Prostate gland (tissue), 2 donors: Measurements from ENCODE around the gene HUNK. TPM values are rescaled to one million over a fixed set of nuclear protein-coding genes. Genes with fewer than 3 reads are reported as not detected.

Experiments
- DNase-seq: peaks from one replicate; pipeline ENCODE4 v3.0.0-alpha.2; 2019; ENCODE audit warnings: low spot score
- H3K27ac ChIP-seq, 2 donors: fragments of 200-600 bp; sonication (generic); 2 replicates each; pipeline ENCODE4 v1.5.1; 2017 to 2019
- H3K27me3 ChIP-seq: fragments of 200-600 bp; sonication (generic); replicated peaks from 2 replicates; pipeline ENCODE4 v1.5.1; 2019; ENCODE audit not compliant: insufficient read depth
- H3K36me3 ChIP-seq, 2 donors: fragments of 200-600 bp; sonication (generic); 1 replicate in 1 of 2; 2 replicates in 1 of 2; pipeline versions ENCODE4 v1.5.1 to v1.8.1; 2017 to 2019
- H3K4me1 ChIP-seq: fragments of 200-600 bp; sonication (generic); replicated peaks from 2 replicates; pipeline ENCODE4 v1.5.1; 2019
- H3K4me3 ChIP-seq, 2 donors: fragments of 200-600 bp; sonication (generic); 2 replicates each; pipeline ENCODE4 v1.5.1; 2017 to 2019
- H3K9me3 ChIP-seq: fragments of 200-600 bp; sonication (generic); 2 replicates; pipeline ENCODE4 v1.5.1; 2017
- POLR2A ChIP-seq: fragments of 450-650 bp; IDR thresholded peaks from one replicate; pipeline ENCODE4 v1.6.1; 2016; ENCODE audit warnings: antibody characterized with exemption, mild to moderate bottlenecking
- POLR2AphosphoS5 ChIP-seq: sonication (generic); formaldehyde crosslinking; IDR thresholded peaks from one replicate; pipeline ENCODE4 v1.6.1; 2017; ENCODE audit warnings: antibody characterized with exemption
- WGBS: methylation state at CpG from one replicate; pipeline ENCODE4 v1.1.5; 2018; 5-methylcytosine and 5-hydroxymethylcytosine counted together
- intact Hi-C: fragments of 100-400 bp; cut with DNase I; formaldehyde crosslinking; loops from one replicate; pipeline ENCODE4 v1.14.2; 2022
- total RNA-seq, 2 donors: library from RNA; depleted of rRNA; stranded (reverse); fragments of >200 nt; gene quantifications; one replicate each; pipeline ENCODE4 v1.1.0, GENCODE V29; 2016
- TF ChIP-seq, protein P1 (sequence below), 4 experiments: fragments of 200-600 bp in 2 of 4; fragments of 450-650 bp in 2 of 4; sonication (generic) in 2 of 4; IDR thresholded peaks; 1 replicate in 3 of 4; 2 replicates in 1 of 4; pipeline ENCODE4 v1.5.1; 2016 to 2019; ENCODE audit warnings: antibody characterized with exemption in 4 of 4, mild to moderate bottlenecking in 2 of 4, moderate library complexity in 2 of 4

Gene HUNK
- total RNA-seq, 2 donors from 2014 or later, result 3.7 to 5.0 TPM

DNA sequence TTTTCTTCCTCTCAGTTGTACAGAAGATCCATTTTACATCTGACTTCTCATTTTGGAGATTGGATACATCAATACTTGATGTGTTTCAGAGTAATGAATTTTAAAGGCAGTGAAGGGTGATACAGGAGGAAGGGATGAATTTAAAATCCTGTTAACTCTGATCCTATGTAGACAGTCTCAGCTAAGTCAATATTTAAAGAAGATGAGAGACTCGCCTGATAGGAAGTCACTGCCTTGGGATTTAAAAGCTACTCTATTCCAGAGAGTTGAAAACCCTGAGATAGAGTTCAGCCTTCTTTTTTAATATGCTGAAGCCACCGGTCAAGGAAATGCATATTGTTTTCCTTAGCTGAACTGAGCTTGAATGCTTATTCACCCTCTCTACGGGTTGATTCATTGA, 42.7 kb downstream of the HUNK start:
- no peak for DNase-seq
- Histone ChIP-seq H3K4me1 (no peaks in the 10 kb centered on the region), H3K9me3 (no peaks in the 10 kb centered on the region), H3K36me3 (no peaks in the 10 kb centered on the region), H3K4me3 (no peak overlapping the region), H3K27me3 (no peaks in the 10 kb centered on the region), H3K27ac (no peak overlapping the region)
- TF ChIP-seq POLR2AphosphoS5 (no peak), POLR2A (no peak)
- TF ChIP-seq, protein P1, sequence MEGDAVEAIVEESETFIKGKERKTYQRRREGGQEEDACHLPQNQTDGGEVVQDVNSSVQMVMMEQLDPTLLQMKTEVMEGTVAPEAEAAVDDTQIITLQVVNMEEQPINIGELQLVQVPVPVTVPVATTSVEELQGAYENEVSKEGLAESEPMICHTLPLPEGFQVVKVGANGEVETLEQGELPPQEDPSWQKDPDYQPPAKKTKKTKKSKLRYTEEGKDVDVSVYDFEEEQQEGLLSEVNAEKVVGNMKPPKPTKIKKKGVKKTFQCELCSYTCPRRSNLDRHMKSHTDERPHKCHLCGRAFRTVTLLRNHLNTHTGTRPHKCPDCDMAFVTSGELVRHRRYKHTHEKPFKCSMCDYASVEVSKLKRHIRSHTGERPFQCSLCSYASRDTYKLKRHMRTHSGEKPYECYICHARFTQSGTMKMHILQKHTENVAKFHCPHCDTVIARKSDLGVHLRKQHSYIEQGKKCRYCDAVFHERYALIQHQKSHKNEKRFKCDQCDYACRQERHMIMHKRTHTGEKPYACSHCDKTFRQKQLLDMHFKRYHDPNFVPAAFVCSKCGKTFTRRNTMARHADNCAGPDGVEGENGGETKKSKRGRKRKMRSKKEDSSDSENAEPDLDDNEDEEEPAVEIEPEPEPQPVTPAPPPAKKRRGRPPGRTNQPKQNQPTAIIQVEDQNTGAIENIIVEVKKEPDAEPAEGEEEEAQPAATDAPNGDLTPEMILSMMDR (IDR thresholded peaks at IDR 0.05), result no peak
- intact Hi-C loops, result no loop called here
- WGBS, result 51% methylated on average over 3 of the region's 3 CpGs

DNA sequence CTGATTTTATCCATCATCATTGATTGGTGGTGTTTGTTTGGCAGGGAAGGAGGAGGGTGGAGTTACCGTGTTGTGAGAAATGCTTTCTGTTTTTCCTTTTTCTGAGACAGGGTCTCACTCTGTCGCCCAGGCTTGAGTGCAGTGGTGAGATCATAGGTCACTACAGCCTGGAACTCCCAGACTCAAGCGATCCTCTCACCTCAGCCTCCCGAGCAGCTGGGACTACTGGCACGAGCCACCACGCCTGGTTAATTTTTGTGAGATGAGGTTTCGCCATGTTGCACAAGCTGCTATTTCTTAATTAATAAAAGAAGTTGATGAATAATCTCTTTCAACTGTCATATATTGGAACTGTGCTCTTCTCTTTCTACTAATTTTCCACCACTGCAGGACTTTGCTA, 44.3 kb downstream of the HUNK start:
- Histone ChIP-seq H3K9me3 (no peaks in the 10 kb centered on the region), H3K4me3 (no peak overlapping the region), H3K4me1 (no peaks in the 10 kb centered on the region), H3K36me3 (no peaks in the 10 kb centered on the region), H3K27ac (no peak overlapping the region), H3K27me3 (no peaks in the 10 kb centered on the region)
- intact Hi-C loops, result no loop called here
- no peak for DNase-seq
- WGBS, result 93% methylated on average over 7 of the region's 7 CpGs
- TF ChIP-seq, protein P1 (IDR thresholded peaks at IDR 0.05), result no peak
- TF ChIP-seq POLR2A (no peak), POLR2AphosphoS5 (no peak)

DNA sequence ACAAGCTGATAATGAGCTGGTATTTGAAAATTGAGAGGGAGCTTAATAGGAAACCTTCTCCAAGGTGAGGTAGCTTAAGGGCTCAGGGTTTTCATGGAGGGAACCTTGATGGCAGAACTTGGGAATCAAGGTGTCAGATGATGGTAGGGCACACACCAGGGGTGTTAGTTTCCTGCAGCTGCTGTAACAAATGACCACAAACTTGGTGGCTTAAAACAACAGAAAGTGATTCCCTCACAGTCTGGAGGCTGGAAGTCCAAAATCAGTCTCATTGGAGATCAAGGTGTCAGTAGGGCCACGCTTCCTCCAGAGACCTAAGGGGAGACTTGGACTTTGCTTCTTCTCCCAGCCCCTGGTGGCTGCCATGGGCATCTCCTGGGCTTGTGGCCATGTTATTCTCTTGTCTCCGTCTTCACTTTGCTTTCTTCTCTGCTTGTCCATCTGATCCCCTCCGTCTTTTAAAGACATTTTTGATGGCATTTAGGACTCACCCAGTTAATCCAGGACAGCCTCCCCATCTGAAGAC, 45.5 kb downstream of the HUNK start:
- WGBS, result 99% methylated on average over 3 of the region's 3 CpGs

DNA sequence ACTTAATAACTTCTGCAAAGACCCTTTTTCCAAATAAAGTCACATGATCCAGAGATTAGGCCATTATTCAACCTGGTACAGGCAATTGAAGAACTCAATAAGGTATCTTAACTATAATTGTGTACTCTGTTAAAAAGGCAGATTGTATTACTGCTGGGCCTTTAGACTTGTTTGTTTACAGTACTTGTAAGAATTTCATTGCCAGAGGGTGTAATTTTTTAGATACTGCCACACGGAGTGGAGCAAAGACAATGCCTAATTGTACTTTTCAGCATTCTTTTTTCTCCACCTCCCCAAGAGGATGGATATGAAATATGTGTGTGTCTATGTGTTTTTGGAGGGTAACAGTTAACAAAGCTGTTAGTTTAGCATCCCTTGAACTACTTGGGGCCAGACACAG, 47.5 kb downstream of the HUNK start:
- intact Hi-C loops, result no loop called here
- WGBS, result 25% methylated on average over 1 of the region's 1 CpG
- Histone ChIP-seq H3K4me3 (no peak overlapping the region), H3K27ac (no peak overlapping the region), H3K4me1 (no peaks in the 10 kb centered on the region), H3K9me3 (no peaks in the 10 kb centered on the region), H3K27me3 (no peaks in the 10 kb centered on the region), H3K36me3 (no peaks in the 10 kb centered on the region)
- DNase-seq, result no peak
- TF ChIP-seq POLR2A (no peak), POLR2AphosphoS5 (no peak)
- TF ChIP-seq, protein P1 (IDR thresholded peaks at IDR 0.05), result no peak

More for the DNA sequence above, 45.5 kb downstream of the HUNK start:
- H3K4me1 ChIP-seq, result no peaks in the 10 kb centered on the region
- no peak overlapping the region for H3K27ac ChIP-seq
- H3K9me3 ChIP-seq, result no peaks in the 10 kb centered on the region
- no peak for TF ChIP-seq POLR2AphosphoS5
- TF ChIP-seq POLR2A, result no peak
- TF ChIP-seq, protein P1 (IDR thresholded peaks at IDR 0.05), result no peak
- H3K36me3 ChIP-seq, result no peaks in the 10 kb centered on the region
- DNase-seq, result no peak
- intact Hi-C loops, result no loop called here
- no peak overlapping the region for H3K4me3 ChIP-seq
- H3K27me3 ChIP-seq, result no peaks in the 10 kb centered on the region

DNA sequence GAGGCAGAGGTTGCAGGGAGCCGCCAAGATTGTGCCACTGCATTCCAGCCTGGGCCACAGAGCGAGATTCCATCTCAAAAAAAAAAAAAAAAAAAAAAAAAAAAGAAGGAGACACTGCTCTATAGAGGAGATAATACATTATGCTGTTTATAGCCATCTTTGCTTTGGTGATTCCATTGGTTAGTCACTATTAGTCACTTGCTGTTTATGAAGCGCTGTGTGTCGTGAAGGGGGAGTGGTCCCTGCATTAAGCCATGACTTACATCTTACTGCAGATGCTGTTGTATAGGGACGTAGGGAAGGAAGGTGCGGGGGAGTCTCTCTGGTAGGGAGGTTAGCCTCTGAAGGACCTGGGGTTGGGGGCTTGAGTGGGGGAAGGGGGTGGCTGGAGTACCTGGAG, 48.3 kb downstream of the HUNK start:
- intact Hi-C loops, result no loop called here
- no peak overlapping the region for H3K4me3 ChIP-seq
- no peak for TF ChIP-seq POLR2AphosphoS5
- TF ChIP-seq POLR2A, result no peak
- TF ChIP-seq, protein P1 (IDR thresholded peaks at IDR 0.05), result no peak
- no peak overlapping the region for H3K27ac ChIP-seq
- H3K9me3 ChIP-seq, result no peaks in the 10 kb centered on the region
- H3K36me3 ChIP-seq, result no peaks in the 10 kb centered on the region
- DNase-seq, result no peak
- WGBS, result 91% methylated on average over 6 of the region's 6 CpGs
- no peaks in the 10 kb centered on the region for H3K27me3 ChIP-seq
- H3K4me1 ChIP-seq, result no peaks in the 10 kb centered on the region
